GM19328 (cell line): ENCODE results near the gene GSTM5.
"Not testable (repeated sequence)": the region's sequence is repeated elsewhere in the genome, so short reads cannot be mapped to it uniquely, and the experiment has no call there.

Source experiments
- ATAC-seq: cut with Tn5 transposase; IDR thresholded peaks from one replicate; pipeline ENCODE4 v1.9.1; 2021; ENCODE audit warnings: mild to moderate bottlenecking, moderate library complexity; ENCODE audit not compliant: unreplicated experiment

The GSTM5 gene

DNA sequence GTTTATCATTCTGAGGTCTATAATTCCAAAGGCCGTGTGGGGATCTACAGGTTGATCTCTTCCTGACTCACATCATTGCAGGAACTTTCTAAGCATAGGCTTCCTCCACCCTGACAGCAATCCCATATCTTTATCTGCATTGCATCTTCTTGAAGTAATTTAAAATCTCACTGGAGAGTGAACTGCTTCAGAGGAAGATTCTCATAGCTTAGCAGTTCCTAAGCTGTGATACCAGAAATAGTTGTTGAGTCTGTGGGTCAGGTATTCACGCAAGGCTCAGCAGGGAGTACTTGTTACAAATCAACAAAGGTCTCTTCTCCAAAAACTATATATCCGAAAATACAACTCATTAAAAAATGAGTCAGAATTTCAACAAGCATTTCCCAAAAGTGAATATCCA is 16.9 kb upstream of the GSTM5 start:
- not testable (repeated sequence) for ATAC-seq

DNA sequence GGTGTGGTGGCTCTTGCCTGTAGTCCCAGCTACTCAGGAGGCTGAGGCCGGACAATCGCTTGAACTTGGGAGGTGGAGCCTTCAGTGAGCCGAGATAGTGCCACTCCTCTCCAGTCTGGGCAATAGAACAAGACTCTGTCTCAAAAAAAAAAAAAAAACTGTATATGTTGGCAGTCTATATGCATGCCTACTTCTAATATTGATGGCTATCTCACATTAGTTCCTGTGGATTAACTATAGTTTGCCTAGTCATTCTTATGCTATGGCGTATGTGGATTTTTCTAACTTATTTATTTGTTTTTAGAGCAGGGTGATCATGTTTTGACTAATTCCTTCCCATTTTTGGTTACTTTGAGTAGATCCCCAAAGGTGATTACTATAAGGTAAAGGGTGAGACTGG is 15.0 kb upstream of the GSTM5 start:
- no peak for ATAC-seq

DNA sequence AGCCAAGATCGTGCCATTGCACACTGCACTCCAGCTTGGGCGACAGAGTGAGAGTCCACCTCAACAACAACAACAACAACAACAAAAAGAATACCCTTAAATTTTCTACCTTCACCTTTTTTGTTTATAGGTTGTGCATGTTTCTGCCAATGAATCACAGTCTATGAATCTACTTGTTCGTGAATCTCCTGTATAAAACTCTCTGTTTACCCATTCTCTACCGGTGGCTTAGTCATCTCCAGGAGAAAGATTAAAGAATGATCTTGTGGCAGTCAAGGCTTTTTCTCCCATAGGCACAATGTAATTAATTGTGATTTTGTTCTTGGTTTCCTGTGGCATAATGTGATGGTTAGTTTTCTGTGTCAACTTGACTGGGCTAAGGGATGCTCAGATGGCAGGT is 14.2 kb upstream of the GSTM5 start:
- ATAC-seq = not testable (repeated sequence)

DNA sequence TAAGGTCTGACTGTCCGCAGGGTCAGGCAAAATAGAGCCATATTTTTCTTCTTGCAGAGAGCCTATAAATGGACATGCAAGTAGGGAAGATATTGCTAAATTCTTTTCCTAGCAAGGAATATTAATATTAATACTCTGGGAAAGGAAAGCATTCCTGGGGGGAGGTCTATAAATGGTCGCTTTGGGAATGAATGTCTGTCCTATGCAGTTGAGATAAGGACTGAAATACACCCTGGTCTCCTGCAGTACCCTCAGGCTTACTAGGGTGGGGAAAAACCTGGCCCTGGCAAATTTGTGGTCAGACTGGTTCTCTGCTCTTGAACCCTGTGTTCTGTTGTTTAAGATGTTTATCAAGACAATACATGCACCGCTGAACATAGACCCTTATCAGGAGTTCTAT is 9.1 kb upstream of the GSTM5 start:
- ATAC-seq = not testable (repeated sequence)

DNA sequence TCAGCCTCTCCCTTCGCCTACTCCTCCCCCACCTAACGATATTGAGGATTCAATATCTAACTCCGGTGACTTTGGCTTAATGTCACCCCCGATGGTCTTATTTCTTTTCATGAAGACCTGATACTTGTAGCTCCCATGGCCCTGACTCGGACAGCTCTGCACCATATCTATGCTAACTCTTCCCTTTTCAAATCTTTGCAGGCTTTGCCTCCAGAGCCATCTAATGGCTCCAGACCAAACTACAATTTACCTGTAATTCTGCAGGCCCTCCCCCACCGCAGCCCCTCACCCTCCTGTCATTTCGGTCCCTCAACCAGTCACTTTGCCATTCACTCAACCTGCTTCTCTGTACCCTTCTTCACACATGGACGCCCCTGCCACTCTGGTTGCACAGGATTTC is 7.9 kb upstream of the GSTM5 start:
- ATAC-seq = no peak

DNA sequence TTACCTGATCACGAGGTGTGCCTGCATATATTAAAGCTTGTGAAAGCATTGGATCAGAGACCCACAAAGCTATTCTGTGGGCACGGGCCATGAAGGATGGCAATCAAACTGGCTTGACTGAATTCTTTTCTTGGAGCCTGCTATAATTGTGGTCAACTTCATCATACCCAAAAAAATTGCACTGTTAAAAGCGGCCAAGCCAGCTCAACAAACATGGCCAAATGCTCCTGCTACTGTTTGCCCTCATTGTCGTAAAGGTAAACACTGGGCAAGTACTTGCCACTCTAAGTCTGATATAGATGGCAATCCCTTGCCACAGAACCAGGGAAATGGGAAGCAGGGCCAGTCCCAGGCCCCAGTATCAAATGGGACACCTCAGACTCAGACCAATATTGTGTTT is 6.6 kb upstream of the GSTM5 start:
- ATAC-seq = no peak

DNA sequence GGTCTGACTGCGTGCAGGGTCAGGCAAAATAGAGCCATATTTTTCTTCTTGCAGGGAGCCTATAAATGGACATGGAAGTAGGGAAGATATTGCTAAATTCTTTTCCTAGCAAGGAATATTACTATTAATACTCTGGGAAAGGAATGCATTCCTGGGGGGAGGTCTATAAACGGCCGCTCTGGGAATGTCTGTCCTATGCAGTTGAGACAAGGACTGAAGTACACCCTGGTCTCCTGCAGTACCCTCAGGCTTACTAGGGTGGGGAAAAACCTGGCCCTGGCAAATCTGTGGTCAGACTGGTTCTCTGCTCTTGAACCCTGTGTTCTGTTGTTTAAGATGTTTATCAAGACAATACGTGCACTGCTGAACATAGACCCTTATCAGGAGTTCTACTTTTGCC is 3.1 kb upstream of the GSTM5 start:
- not testable (repeated sequence) for ATAC-seq

DNA sequence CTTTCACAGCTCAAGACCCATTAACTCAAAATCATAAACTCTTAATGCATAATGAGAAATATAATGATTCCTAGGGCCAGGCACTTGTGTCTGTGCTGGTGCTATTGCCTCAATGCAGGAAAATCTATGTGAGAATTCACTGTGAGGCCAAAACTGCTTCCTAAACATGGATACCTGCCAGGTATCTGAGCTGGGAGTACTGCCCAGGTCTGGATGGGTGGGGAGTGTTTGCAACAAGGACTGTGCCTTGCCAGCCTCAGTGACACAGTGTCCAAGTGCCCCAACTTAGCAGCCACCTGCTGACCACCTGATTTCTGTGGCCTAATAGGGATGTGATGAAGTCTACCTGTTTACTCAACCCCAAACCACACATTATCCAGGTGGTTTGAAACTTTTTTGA is 2.2 kb upstream of the GSTM5 start:
- ATAC-seq = not testable (repeated sequence)

DNA sequence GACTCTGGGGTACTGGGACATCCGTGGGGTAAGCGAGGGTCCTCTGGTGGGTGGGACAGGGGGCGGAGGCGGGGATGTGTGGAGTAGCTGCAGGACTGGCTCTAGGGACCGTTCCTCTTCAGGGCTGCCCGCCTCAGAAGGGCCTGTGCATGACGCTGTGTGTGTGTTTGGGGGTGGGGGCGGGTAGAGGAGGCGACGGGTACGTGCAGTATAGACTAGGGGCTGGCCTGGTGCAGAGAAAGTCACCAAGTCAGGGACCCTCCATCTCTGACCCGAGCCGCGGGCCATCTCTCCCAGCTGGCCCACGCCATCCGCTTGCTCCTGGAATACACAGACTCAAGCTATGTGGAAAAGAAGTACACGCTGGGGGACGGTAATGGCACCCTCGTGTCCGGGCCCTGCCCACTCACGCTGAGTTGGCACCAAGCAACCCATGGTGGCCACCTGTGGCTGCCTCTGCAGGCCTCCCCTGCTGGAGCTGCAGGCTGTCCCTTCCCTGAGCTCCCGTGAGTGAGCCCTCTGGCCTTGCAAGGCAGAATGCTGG is 342 bp downstream of the GSTM5 start:
- no peak for ATAC-seq

DNA sequence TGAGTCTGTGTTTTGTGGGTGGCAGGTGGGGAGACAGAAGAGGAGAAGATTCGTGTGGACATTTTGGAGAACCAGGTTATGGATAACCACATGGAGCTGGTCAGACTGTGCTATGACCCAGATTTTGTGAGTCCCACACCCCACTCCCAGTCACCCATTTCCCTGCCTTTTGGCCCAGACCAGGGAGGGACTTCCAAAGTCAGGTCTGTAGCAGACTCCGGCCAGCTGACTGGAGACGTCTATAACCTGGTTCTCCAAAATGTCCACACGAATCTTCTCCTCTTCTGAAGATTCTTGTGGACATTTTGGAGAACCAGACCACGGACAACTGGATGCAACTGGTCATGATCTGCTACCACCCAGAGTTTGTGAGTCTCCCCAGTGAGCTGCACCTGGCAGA is 1.6 kb downstream of the GSTM5 start:
- no peak for ATAC-seq

DNA sequence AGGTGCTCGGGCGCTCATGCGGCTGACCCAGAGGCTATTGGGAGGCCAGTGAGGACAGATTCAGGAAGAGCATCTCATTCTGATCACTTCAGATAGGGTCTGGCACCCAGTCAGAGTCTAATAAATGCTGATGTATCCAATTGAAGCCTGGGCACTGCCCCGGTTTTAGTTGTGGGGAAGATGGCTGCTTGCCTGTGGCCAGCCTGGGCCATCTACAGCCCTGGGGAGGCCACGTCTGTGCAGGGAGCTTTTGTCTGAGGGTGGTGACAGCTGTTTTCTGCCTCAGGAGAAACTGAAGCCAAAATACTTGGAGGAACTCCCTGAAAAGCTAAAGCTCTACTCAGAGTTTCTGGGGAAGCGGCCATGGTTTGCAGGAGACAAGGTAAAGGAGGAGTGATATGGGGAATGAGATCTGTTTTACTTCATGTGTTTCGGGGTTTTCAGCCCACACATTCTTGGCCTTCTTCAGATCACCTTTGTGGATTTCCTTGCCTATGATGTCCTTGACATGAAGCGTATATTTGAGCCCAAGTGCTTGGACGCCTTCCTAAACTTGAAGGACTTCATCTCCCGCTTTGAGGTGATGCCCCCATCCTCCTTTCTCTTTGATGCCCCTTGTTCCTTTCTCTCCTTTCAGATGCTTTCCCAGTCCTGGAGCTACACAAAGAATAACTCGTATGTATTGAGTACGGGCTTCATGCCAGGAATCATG is 2.8 kb downstream of the GSTM5 start:
- ATAC-seq = no peak

DNA sequence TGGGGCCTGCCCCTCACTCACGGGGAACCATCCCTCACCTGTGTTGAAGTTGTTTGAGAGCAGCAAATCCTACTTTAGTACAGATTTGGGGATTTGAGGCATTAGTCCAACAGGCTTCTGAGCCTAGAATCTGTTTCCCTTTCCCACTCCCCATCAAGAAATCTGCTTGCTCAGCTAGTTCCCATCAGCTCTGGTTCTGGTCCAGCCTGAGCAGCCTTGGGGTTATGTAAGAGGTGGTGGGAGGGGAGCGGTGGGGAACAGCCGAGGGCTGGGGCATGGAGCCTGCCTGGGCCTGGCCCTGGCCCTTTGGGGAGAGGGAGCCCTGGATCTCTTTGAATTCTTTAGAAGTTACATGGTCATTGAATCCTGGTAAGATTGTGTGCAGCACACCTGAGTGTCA is 4.1 kb downstream of the GSTM5 start:
- no peak for ATAC-seq

DNA sequence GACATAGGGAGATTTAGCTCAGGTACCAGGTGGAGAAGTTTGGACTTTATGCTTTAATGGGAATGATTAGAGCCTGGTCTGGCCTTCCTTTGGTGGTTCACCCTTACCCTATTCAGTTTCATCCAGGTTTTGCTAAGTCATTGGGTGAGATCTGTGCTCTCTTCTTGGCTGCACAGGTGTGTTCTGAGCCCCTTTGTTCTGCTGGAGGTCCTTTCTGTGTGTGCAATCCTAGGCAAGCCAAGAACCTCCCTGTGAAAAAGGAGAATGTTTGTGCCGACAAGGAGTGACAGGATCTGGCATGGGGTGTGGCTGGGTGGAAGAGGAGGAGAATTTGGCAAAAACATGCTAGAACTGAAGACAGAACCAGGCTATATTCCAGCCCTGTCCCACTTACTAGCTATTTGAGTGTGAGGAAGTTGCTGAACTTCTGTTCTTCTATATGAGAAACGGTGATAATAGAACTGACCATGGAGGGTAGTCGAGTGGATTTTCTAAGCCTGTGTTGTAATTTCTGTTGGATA is 4.6 kb downstream of the GSTM5 start:
- no peak for ATAC-seq

DNA sequence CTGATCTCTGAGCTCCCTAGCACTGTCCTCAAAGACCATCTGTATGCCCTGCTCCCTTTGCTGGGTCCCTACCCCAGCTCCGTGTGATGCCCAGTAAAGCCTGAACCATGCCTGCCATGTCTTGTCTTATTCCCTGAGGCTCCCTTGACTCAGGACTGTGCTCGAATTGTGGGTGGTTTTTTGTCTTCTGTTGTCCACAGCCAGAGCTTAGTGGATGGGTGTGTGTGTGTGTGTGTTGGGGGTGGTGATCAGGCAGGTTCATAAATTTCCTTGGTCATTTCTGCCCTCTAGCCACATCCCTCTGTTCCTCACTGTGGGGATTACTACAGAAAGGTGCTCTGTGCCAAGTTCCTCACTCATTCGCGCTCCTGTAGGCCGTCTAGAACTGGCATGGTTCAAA is 5.7 kb downstream of the GSTM5 start:
- no peak for ATAC-seq

DNA sequence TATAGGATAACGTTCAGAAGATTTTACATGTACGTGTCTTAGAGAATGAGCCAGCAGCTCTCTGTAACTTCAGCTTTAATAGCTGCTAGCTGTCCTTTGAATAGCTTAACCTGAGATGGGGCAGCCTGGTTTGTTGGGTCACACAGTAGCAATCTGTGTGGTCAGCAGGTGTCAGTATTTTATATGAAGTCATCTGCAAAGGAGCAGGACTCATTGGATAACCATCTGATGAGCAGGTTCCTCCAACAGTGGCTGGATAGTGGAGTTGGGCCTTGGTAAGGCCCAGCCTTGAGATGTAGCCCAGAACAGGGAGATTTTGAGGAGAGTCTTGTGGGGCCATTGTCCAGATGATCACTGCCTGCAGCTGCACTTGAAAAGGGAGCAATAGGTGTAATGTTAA is 6.4 kb downstream of the GSTM5 start:
- no peak for ATAC-seq

DNA sequence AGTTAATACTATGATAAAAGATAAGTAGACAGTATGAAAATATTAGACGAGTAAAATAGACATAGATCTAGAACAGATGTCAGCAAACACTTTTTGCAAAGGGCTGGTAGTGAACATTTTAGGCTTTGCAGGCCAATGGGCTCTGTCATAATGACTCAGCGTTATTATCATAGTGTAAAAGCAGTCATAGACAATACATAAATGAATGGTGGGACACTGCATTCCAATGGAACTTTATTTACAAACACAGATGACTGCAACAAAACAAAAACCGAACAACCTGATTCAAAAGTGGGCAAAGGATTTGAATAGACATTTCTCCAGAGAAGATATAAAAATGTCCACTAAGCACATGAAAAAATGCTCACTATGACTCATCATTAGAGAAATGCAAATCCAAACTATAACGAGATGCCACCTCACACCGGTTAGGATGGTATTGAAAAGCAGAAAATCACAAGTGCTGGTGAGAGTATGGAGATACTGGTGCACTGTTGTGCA is 7.3 kb downstream of the GSTM5 start:
- no peak for ATAC-seq

DNA sequence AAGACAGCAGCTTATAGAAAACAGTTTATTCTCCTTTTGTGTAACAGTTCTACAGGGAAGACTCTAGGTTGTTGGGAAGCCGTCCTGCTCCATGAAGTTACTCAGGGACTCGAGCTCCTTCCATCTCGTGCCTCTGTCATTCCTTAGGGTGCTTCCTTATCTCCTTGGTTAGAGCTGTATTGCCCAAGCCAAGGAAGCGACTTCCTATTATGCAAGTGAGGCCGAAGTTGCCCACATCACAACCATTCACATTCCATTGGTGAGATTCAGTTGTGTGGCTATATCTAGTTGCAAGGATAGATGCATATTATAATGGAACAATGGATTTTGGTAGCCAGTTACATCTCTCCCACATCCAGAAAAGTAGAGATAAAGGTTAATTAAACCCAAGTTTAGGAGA is 9.0 kb downstream of the GSTM5 start:
- ATAC-seq = no peak

DNA sequence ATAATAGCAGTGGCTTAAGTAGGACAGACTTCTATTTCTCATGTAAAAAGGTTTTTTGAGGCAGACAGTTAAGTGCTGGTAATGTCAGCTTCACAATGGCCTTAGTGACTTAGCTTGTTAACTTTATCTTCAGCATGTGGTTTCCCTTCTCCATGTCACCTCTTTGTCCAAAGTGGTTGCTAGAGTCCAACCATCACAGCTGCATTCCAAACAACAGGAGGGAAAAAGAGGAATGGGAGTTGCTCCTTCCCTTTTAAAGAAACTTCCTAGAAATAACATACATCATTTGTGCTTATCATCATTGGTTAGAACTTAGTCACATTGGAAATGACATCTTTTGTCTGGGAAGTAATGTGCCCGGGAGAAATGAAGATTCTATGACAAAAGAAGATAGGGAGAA is 9.9 kb downstream of the GSTM5 start:
- no peak for ATAC-seq

DNA sequence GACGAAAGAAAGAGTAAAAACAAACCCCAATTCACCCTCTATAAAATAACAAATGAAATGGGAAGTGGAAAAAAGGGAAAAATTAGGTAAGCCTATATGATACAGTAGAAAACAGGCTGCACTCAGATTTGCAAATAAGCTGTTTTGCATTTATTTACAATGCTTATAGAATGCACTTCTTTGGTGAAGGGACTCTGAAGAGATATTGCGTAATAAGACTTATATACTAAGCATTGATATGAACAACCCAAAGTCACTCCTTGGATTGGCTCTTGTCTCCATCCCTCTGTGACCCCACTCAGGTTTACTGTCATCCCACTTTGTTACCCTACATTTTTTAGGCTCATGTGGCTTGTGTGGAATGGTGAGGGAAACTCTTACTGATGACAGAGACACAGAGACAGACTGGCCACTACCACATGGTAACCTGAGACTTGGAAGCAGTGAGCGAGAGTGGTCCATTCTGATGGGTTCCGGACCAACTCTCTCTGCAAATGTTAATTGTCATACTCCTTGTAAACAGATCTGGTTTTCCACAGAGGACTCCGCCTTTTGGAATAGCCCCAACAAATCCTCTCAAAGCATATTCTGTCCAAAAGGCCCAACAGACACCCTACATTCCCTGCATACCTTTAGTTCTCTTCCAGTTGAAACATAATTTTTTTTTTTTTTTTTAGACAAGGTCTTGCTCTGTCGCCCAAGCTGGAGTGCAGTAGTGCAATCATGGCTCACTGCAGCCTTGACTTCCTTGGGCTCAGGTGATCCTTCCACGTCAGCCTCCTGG is 11.0 kb downstream of the GSTM5 start:
- ATAC-seq = no peak

DNA sequence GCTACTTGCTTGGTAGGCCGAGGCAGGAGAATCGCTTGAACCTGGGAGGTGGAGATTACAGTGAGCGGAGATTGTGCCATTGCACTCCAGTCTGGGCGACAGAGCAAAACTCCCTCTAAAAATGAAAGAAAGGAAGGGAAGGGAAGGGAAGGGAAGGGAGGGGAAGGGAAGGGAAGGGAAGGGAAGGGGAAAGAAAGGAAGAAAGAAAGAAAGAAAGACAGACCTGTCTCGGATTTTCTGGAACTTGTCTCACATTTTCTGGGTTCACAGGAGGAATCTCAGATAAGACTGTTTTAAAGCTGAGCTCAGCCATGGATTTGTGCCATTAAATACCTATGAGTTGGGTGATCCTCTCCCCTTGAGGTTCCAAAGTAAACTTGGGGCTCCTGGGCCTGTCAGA is 12.9 kb downstream of the GSTM5 start:
- ATAC-seq = no peak

DNA sequence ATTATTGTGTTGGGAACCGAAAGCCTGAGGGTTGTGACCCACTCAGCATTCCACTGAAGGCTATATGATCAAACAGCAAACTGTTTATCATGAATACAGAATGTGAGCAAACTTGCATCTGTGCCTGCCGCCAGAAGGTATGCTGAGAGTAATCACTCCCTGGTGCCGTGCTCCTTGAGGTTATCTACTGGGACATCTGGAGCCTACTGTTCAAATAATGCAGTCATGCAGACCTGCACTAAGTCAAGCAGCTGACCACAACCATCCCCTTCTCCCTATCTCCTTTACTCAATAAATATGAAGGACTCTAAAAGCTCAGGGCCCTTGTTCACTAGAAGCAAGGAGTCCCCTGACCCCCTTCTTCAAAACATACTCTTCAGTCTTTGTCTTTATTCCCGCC is 13.5 kb downstream of the GSTM5 start:
- no peak for ATAC-seq

DNA sequence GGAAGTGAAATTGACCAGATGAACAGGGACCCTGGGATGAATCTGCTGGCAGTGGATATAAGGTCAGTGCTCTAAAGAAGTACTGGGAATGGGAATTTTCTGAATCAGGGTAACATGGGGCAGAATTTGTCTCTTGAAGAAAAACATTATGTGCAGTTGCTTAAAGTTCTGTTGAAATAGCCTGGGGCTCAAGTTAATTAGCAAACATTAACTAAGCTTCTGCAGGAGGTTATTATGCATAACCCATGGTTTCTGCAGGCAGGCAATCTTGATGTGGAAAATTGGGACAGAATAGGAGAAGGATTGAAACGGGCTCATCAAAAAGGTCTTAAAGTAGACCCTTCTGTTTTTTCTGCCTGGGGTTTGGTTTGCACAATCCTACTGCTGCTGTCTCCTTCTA is 14.0 kb downstream of the GSTM5 start:
- ATAC-seq = no peak
